Measurements from ENCODE around the gene ADD3.
A peak's percentile ranks its signal among the peaks of the same experiment; 100 is the strongest.

Gene ADD3

GRCh38 chr10:109963439-109963838, 44.3 kb upstream of the ADD3 start:
- TF ChIP-seq CTCF (IDR thresholded peaks at IDR 0.05; ENCODE audit: low read depth, low read length) = no peak
- no peak overlapping the region for H3K4me3 ChIP-seq (ENCODE audit: low read depth, low read length)

GRCh38 chr10:109964318-109964717, 43.5 kb upstream of the ADD3 start:
- no peak for TF ChIP-seq CTCF (IDR thresholded peaks at IDR 0.05; ENCODE audit: low read depth, low read length)
- H3K4me3 ChIP-seq (ENCODE audit: low read depth, low read length) = no peak overlapping the region

GRCh38 chr10:109966961-109967738, 40.6 kb upstream of the ADD3 start:
- peak overlapping the region; percentile 34 for H3K4me3 ChIP-seq (ENCODE audit: low read depth, low read length)
- no peak for TF ChIP-seq CTCF (IDR thresholded peaks at IDR 0.05; ENCODE audit: low read depth, low read length)

GRCh38 chr10:109967739-109968088, 40.1 kb upstream of the ADD3 start:
- H3K4me3 ChIP-seq (ENCODE audit: low read depth, low read length) = peak overlapping the region; percentile 24
- no peak for TF ChIP-seq CTCF (IDR thresholded peaks at IDR 0.05; ENCODE audit: low read depth, low read length)

GRCh38 chr10:109968953-109969759, 38.6 kb upstream of the ADD3 start:
- no peak for TF ChIP-seq CTCF (IDR thresholded peaks at IDR 0.05; ENCODE audit: low read depth, low read length)
- no peak overlapping the region for H3K4me3 ChIP-seq (ENCODE audit: low read depth, low read length)

GRCh38 chr10:109969760-109970346, 37.9 kb upstream of the ADD3 start:
- TF ChIP-seq CTCF (IDR thresholded peaks at IDR 0.05; ENCODE audit: low read depth, low read length) = no peak
- no peak overlapping the region for H3K4me3 ChIP-seq (ENCODE audit: low read depth, low read length)

GRCh38 chr10:109971634-109972033, 36.1 kb upstream of the ADD3 start:
- no peak overlapping the region for H3K4me3 ChIP-seq (ENCODE audit: low read depth, low read length)
- no peak for TF ChIP-seq CTCF (IDR thresholded peaks at IDR 0.05; ENCODE audit: low read depth, low read length)

Measured in WI38 (cell line).